ENCODE measurements around the gene FNDC3B.

FNDC3B gene

GRCh38 chr3:172107403-172107802, 68.0 kb downstream of the FNDC3B start:
- Histone ChIP-seq H3K4me1 (ENCODE audit: insufficient read depth, low read length, poor library complexity, severe bottlenecking) (peaks cover 34% of the 10 kb centered on the region), H3K79me2 (ENCODE audit: insufficient read depth, low read length) (peaks cover 21% of the 10 kb centered on the region), H4K20me1 (ENCODE audit: insufficient read depth, low read length, poor library complexity, severe bottlenecking) (peaks cover 19% of the 10 kb centered on the region), H3K4me3 (ENCODE audit: low read length, poor library complexity, severe bottlenecking) (peak overlapping the region; percentile 60), H3K9ac (ENCODE audit: low read depth, low read length, poor library complexity, severe bottlenecking) (no peak overlapping the region), H3K4me2 (ENCODE audit: low read depth, low read length, poor library complexity, severe bottlenecking) (peak overlapping the region; percentile 81), H3K9me3 (ENCODE audit: insufficient read depth, low read depth, low read length) (no peaks in the 10 kb centered on the region), H3K36me3 (ENCODE audit: insufficient read depth, low read length) (no peaks in the 10 kb centered on the region), H3F3A (ENCODE audit: low read depth) (peaks cover 7% of the 10 kb centered on the region; the same call in 1 of the 2 replicates), H2AFZ (ENCODE audit: low read length) (no peak overlapping the region), H3K27me3 (ENCODE audit: insufficient read depth, low read length, poor library complexity, severe bottlenecking) (no peaks in the 10 kb centered on the region), H3K9me2 (replicated peaks; ENCODE audit: low read depth, low read length) (no peaks in the 10 kb centered on the region)
- no peak for TF ChIP-seq CTCF (conservative IDR thresholded peaks at IDR 0.05; ENCODE audit: low read length)
- no peak for TF ChIP-seq EZH2phosphoT487 (IDR thresholded peaks at IDR 0.05; ENCODE audit: borderline replicate concordance)

- Histone ChIP-seq H3K36me3 (ENCODE audit: insufficient read depth, low read length) (no peaks in the 10 kb centered on the region), H3K9me3 (ENCODE audit: insufficient read depth, low read depth, low read length) (no peaks in the 10 kb centered on the region), H3K4me2 (ENCODE audit: low read depth, low read length, poor library complexity, severe bottlenecking) (no peak overlapping the region), H3K9me2 (replicated peaks; ENCODE audit: low read depth, low read length) (no peaks in the 10 kb centered on the region), H4K20me1 (ENCODE audit: insufficient read depth, low read length, poor library complexity, severe bottlenecking) (peaks cover 19% of the 10 kb centered on the region), H3K27me3 (ENCODE audit: insufficient read depth, low read length, poor library complexity, severe bottlenecking) (no peaks in the 10 kb centered on the region), H3F3A (ENCODE audit: low read depth) (peaks cover 7% of the 10 kb centered on the region; the same call in 1 of the 2 replicates), H3K4me1 (ENCODE audit: insufficient read depth, low read length, poor library complexity, severe bottlenecking) (peaks cover 26% of the 10 kb centered on the region), H3K4me3 (ENCODE audit: low read length, poor library complexity, severe bottlenecking) (no peak overlapping the region), H3K79me2 (ENCODE audit: insufficient read depth, low read length) (peaks cover 17% of the 10 kb centered on the region), H2AFZ (ENCODE audit: low read length) (no peak overlapping the region), H3K9ac (ENCODE audit: low read depth, low read length, poor library complexity, severe bottlenecking) (no peak overlapping the region)
- no peak for TF ChIP-seq EZH2phosphoT487 (IDR thresholded peaks at IDR 0.05; ENCODE audit: borderline replicate concordance)
- TF ChIP-seq CTCF (conservative IDR thresholded peaks at IDR 0.05; ENCODE audit: low read length), result no peak
Measured at GRCh38 chr3:172110127-172110779, 70.9 kb downstream of the FNDC3B start.

- Histone ChIP-seq H3F3A (ENCODE audit: low read depth) (peaks cover 7% of the 10 kb centered on the region; the same call in 1 of the 2 replicates), H2AFZ (ENCODE audit: low read length) (no peak overlapping the region), H3K4me1 (ENCODE audit: insufficient read depth, low read length, poor library complexity, severe bottlenecking) (peaks cover 30% of the 10 kb centered on the region), H3K27me3 (ENCODE audit: insufficient read depth, low read length, poor library complexity, severe bottlenecking) (no peaks in the 10 kb centered on the region), H3K9ac (ENCODE audit: low read depth, low read length, poor library complexity, severe bottlenecking) (no peak overlapping the region), H3K9me3 (ENCODE audit: insufficient read depth, low read depth, low read length) (no peaks in the 10 kb centered on the region), H3K4me3 (ENCODE audit: low read length, poor library complexity, severe bottlenecking) (no peak overlapping the region), H3K9me2 (replicated peaks; ENCODE audit: low read depth, low read length) (no peaks in the 10 kb centered on the region), H3K36me3 (ENCODE audit: insufficient read depth, low read length) (peaks cover 4% of the 10 kb centered on the region; the same call in 1 of the 2 replicates), H4K20me1 (ENCODE audit: insufficient read depth, low read length, poor library complexity, severe bottlenecking) (peaks cover 19% of the 10 kb centered on the region), H3K79me2 (ENCODE audit: insufficient read depth, low read length) (peaks cover 11% of the 10 kb centered on the region), H3K4me2 (ENCODE audit: low read depth, low read length, poor library complexity, severe bottlenecking) (no peak overlapping the region)
- TF ChIP-seq EZH2phosphoT487 (IDR thresholded peaks at IDR 0.05; ENCODE audit: borderline replicate concordance) (no peak), CTCF (conservative IDR thresholded peaks at IDR 0.05; ENCODE audit: low read length) (no peak)
Measured at GRCh38 chr3:172111163-172111562, 71.8 kb downstream of the FNDC3B start.

Data from Loucy (cell line).